ENCODE measurements around the gene ZNF133. TPM values are rescaled to one million over a fixed set of nuclear protein-coding genes. Genes with fewer than 3 reads are reported as not detected.

Gene ZNF133
- total and polyA plus RNA-seq, 2 donors (not counting 1 experiment from before 2014, with no cell fraction given), result 13.7 to 14.9 TPM

DNA sequence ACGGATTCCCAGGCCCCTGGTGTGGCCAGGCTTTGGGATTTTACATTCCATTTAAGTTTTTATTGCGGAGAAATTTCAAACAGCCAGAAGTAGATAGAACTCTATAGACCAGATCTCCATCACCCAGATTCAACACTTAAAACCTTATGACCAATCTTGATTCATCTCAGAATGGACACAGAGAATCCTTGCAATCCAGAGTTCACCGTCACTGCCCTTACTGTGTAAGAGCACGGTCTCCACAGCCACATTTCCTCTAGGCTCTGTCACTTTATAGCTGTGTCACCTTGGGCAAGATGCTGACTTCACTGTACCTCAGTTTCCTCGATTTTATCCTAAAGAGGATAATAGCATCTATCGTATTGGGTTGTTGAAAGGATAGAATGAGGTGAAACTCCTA is 979 bp downstream of the ZNF133 start:
- 87% methylated on average over 4 of the region's 6 CpGs for WGBS (ENCODE audit: insufficient coverage)
- Histone ChIP-seq H3K79me2 (ENCODE audit: control insufficient read depth, insufficient read depth, low read length) (peaks cover 45% of the 10 kb centered on the region), H4K20me1 (ENCODE audit: control insufficient read depth, insufficient read depth, low read length, poor library complexity, severe bottlenecking) (no peaks in the 10 kb centered on the region), H2AFZ (ENCODE audit: insufficient read depth, low read depth, low read length, poor library complexity, severe bottlenecking) (peak overlapping the region; percentile 96), H3K27ac (ENCODE audit: low read length in 2 of 2) (no peak overlapping the region), H3K27me3 (replicated peaks in 1 of 4; ENCODE audit: control extremely low read depth in 1 of 4, control insufficient read depth in 3 of 4, insufficient read depth in 4 of 4, low read length in 3 of 4) (peaks cover 0 to 16% (median 7%) of the 10 kb centered on the region in 4 experiments), H3K36me3 (replicated peaks in 1 of 2; ENCODE audit: control extremely low read depth in 1 of 2, control insufficient read depth in 1 of 2, extremely low read depth in 1 of 2, insufficient read depth in 2 of 2, low read length in 1 of 2) (peaks cover 0 to 3% of the 10 kb centered on the region in 2 experiments), H3K4me1 (ENCODE audit: control insufficient read depth in 2 of 2, insufficient read depth in 2 of 2, low read length in 2 of 2) (peaks cover 12 to 15% of the 10 kb centered on the region in 2 donors), H3K4me2 (replicated peaks; ENCODE audit: low read depth, low read length, poor library complexity, severe bottlenecking) (peak overlapping the region; percentile 89), H3K9me3 (ENCODE audit: control extremely low read depth in 1 of 3, control insufficient read depth in 2 of 3, insufficient read depth in 1 of 3, low read length in 2 of 3) (peaks cover 3 to 19% (median 4%) of the 10 kb centered on the region in 3 donors), H3K9ac (ENCODE audit: low read length) (peak overlapping the region; percentile 78), H3K4me3 (ENCODE audit: control extremely low read depth in 1 of 5, extremely low read depth in 1 of 5, insufficient read depth in 1 of 5, low read depth in 2 of 5, low read length in 4 of 5) (peak overlapping the region in 3 of 5 experiments; percentile 89 to 99 (median 96))
- Mint-ChIP-seq H3K4me1 (peaks cover 23% of the 10 kb centered on the region), H3K4me3 (peak overlapping the region; percentile 90), H3K9me3 (ENCODE audit: insufficient read depth) (peaks cover 7% of the 10 kb centered on the region), H3K27ac (peak overlapping the region; percentile 96), H3K27me3 (peaks cover 21% of the 10 kb centered on the region)
- ATAC-seq (ENCODE audit: low read depth) (no peak), DNase-seq (no peak)
- ChIA-PET CTCF (no interaction called here), POLR2A (interaction anchor here (1.0 kb wide), 1 partner anchor 1763 kb away, joined by 3 read pairs; the partner anchor contains the start of genes CFAP61 and CRNKL1)
- intact Hi-C loops (cut with micrococcal nuclease), result loop anchor here (2.0 to 10.0 kb wide), 5 partner anchors 123 to 1725 kb away; partner anchors contain the start of genes DSTN, NAA20, RBBP9 and SEC23B
- TF ChIP-seq EZH2 (IDR thresholded peaks at IDR 0.05; ENCODE audit: borderline replicate concordance, insufficient read depth, low read depth, low read length, poor library complexity, severe bottlenecking), result no peak
- TF ChIP-seq, protein P1, sequence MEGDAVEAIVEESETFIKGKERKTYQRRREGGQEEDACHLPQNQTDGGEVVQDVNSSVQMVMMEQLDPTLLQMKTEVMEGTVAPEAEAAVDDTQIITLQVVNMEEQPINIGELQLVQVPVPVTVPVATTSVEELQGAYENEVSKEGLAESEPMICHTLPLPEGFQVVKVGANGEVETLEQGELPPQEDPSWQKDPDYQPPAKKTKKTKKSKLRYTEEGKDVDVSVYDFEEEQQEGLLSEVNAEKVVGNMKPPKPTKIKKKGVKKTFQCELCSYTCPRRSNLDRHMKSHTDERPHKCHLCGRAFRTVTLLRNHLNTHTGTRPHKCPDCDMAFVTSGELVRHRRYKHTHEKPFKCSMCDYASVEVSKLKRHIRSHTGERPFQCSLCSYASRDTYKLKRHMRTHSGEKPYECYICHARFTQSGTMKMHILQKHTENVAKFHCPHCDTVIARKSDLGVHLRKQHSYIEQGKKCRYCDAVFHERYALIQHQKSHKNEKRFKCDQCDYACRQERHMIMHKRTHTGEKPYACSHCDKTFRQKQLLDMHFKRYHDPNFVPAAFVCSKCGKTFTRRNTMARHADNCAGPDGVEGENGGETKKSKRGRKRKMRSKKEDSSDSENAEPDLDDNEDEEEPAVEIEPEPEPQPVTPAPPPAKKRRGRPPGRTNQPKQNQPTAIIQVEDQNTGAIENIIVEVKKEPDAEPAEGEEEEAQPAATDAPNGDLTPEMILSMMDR (IDR thresholded peaks at IDR 0.05), result no peak

DNA sequence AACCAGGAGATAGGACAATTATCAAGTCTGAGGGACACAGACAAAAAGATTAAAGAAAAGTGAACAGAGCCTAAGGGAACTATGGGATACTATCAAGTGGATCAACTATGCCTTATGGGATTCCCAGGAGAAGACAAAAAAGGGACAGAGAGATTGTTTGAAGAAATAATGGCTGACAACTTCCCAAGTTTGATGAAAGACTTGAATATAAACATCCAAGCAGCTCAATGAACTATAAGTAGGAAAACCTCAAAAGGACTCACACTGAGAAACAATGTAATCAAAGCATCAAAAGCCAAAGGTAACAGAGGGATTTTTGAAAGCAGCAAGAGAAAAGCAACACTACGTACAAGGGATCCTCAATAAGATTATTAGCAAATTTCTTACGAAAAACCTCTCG is 11.0 kb downstream of the ZNF133 start:
- no peak overlapping the region for H3K9ac ChIP-seq (ENCODE audit: low read length)
- no peaks in the 10 kb centered on the region for H4K20me1 ChIP-seq (ENCODE audit: control insufficient read depth, insufficient read depth, low read length, poor library complexity, severe bottlenecking)
- ATAC-seq (ENCODE audit: low read depth) (no peak), DNase-seq (no peak)
- no peak overlapping the region for H3K4me3 ChIP-seq (ENCODE audit: control extremely low read depth in 1 of 5, extremely low read depth in 1 of 5, insufficient read depth in 1 of 5, low read depth in 2 of 5, low read length in 4 of 5)
- intact Hi-C loops (cut with micrococcal nuclease), result no loop called here
- ChIA-PET POLR2A (no interaction called here), CTCF (no interaction called here)
- H3K27ac ChIP-seq (ENCODE audit: low read length in 2 of 2), result no peak overlapping the region
- no CpG with 5 or more reads among the region's 3 CpGs for WGBS (ENCODE audit: insufficient coverage)
- H3K27me3 ChIP-seq (replicated peaks in 1 of 4; ENCODE audit: control extremely low read depth in 1 of 4, control insufficient read depth in 3 of 4, insufficient read depth in 4 of 4, low read length in 3 of 4), result no peaks in the 10 kb centered on the region
- no peaks in the 10 kb centered on the region for H3K9me3 ChIP-seq (ENCODE audit: control extremely low read depth in 1 of 3, control insufficient read depth in 2 of 3, insufficient read depth in 1 of 3, low read length in 2 of 3)
- no peaks in the 10 kb centered on the region for H3K4me1 Mint-ChIP-seq
- no peak overlapping the region for H3K4me3 Mint-ChIP-seq
- H3K36me3 ChIP-seq (replicated peaks in 1 of 2; ENCODE audit: control extremely low read depth in 1 of 2, control insufficient read depth in 1 of 2, extremely low read depth in 1 of 2, insufficient read depth in 2 of 2, low read length in 1 of 2), result peaks cover 0 to 5% of the 10 kb centered on the region in 2 experiments
- no peaks in the 10 kb centered on the region for H3K27me3 Mint-ChIP-seq
- H3K79me2 ChIP-seq (ENCODE audit: control insufficient read depth, insufficient read depth, low read length), result peaks cover 4% of the 10 kb centered on the region
- no peak overlapping the region for H3K27ac Mint-ChIP-seq
- peaks cover 7% of the 10 kb centered on the region for H3K9me3 Mint-ChIP-seq (ENCODE audit: insufficient read depth)
- H3K4me1 ChIP-seq (ENCODE audit: control insufficient read depth in 2 of 2, insufficient read depth in 2 of 2, low read length in 2 of 2), result no peaks in the 10 kb centered on the region
- H3K4me2 ChIP-seq (replicated peaks; ENCODE audit: low read depth, low read length, poor library complexity, severe bottlenecking), result no peak overlapping the region
- no peak overlapping the region for H2AFZ ChIP-seq (ENCODE audit: insufficient read depth, low read depth, low read length, poor library complexity, severe bottlenecking)
- no peak for TF ChIP-seq EZH2 (IDR thresholded peaks at IDR 0.05; ENCODE audit: borderline replicate concordance, insufficient read depth, low read depth, low read length, poor library complexity, severe bottlenecking)
- TF ChIP-seq, protein P1 (IDR thresholded peaks at IDR 0.05), result no peak
